Trophoblast cell (in vitro differentiated cells and primary cell): ENCODE results near the gene CYS1.

Experiments
- DNase-seq, 2 donors: peaks; one replicate each; pipeline ENCODE4 v3.0.0-alpha.2; 2016
- H2AFZ ChIP-seq: 2 replicates; pipeline ENCODE4 v1.6.1; 2013; ENCODE audit warnings: low read length, moderate library complexity, mild to moderate bottlenecking; ENCODE audit not compliant: insufficient read depth, poor library complexity
- H2AK5ac ChIP-seq: 2 replicates; pipeline ENCODE4 v1.6.1; 2013; ENCODE audit warnings: mild to moderate bottlenecking, low read length
- H2BK120ac ChIP-seq: 2 replicates; pipeline ENCODE4 v1.6.1; 2013; ENCODE audit warnings: low read length, mild to moderate bottlenecking, moderate library complexity; ENCODE audit not compliant: insufficient read depth, poor library complexity
- H2BK12ac ChIP-seq: 2 replicates; pipeline ENCODE4 v1.6.1; 2013; ENCODE audit warnings: mild to moderate bottlenecking, low read length, moderate library complexity
- H2BK5ac ChIP-seq: 2 replicates; pipeline ENCODE4 v1.6.1; 2013; ENCODE audit warnings: low read length, low read depth, moderate library complexity, mild to moderate bottlenecking; ENCODE audit not compliant: poor library complexity
- H3K14ac ChIP-seq: 2 replicates; pipeline ENCODE4 v1.6.1; 2013; ENCODE audit warnings: mild to moderate bottlenecking, low read length
- H3K18ac ChIP-seq: 2 replicates; pipeline ENCODE4 v1.6.1; 2013; ENCODE audit warnings: mild to moderate bottlenecking, low read length
- H3K23ac ChIP-seq: 2 replicates; pipeline ENCODE4 v1.6.1; 2013; ENCODE audit warnings: low read length
- H3K27ac ChIP-seq: 2 replicates; pipeline ENCODE4 v1.5.1; 2013; ENCODE audit warnings: low read depth, mild to moderate bottlenecking, inconsistent platforms, low read length, moderate library complexity
- H3K27me3 ChIP-seq: 2 replicates; pipeline ENCODE4 v1.6.1; 2013; ENCODE audit warnings: inconsistent platforms, mild to moderate bottlenecking, low read length, moderate library complexity; ENCODE audit not compliant: insufficient read depth
- H3K36me3 ChIP-seq, 2 experiments: 1 replicate in 1 of 2; 2 replicates in 1 of 2; pipeline ENCODE4 v1.6.1; 2013; ENCODE audit warnings: low read length in 2 of 2, mild to moderate bottlenecking in 2 of 2, moderate library complexity in 1 of 2; ENCODE audit not compliant: insufficient read depth in 2 of 2, control insufficient read depth in 1 of 2
- H3K4ac ChIP-seq: 2 replicates; pipeline ENCODE4 v1.6.1; 2013; ENCODE audit warnings: low read depth, mild to moderate bottlenecking, low read length, moderate library complexity
- H3K4me1 ChIP-seq, 2 experiments: 1 replicate in 1 of 2; 2 replicates in 1 of 2; pipeline ENCODE4 v1.6.1; 2013; ENCODE audit warnings: low read length in 2 of 2, mild to moderate bottlenecking in 2 of 2, moderate library complexity in 1 of 2; ENCODE audit not compliant: insufficient read depth in 2 of 2, control insufficient read depth in 1 of 2
- H3K4me2 ChIP-seq: 2 replicates; pipeline ENCODE4 v1.6.1; 2013; ENCODE audit warnings: inconsistent platforms, mild to moderate bottlenecking, low read length, moderate library complexity
- H3K4me3 ChIP-seq: 2 replicates; pipeline ENCODE4 v1.5.1; 2013; ENCODE audit warnings: mild to moderate bottlenecking, low read depth, low read length, inconsistent platforms
- H3K79me1 ChIP-seq: one replicate; pipeline ENCODE4 v1.6.1; 2013; ENCODE audit warnings: low read length
- H3K79me2 ChIP-seq: 2 replicates; pipeline ENCODE4 v1.6.1; 2013; ENCODE audit warnings: low read length, mild to moderate bottlenecking; ENCODE audit not compliant: control insufficient read depth, insufficient read depth, poor library complexity
- H3K9ac ChIP-seq: 2 replicates; pipeline ENCODE4 v1.6.1; 2013; ENCODE audit warnings: mild to moderate bottlenecking, low read length
- H3K9me3 ChIP-seq: 2 replicates; pipeline ENCODE4 v1.6.1; 2013; ENCODE audit warnings: low read depth, mild to moderate bottlenecking, control low read depth, inconsistent platforms, low read length; ENCODE audit not compliant: insufficient read depth
- H4K12ac ChIP-seq: 2 replicates; pipeline ENCODE4 v1.6.1; 2013; ENCODE audit warnings: low read depth, mild to moderate bottlenecking, low read length, moderate library complexity
- H4K8ac ChIP-seq: 2 replicates; pipeline ENCODE4 v1.6.1; 2013; ENCODE audit warnings: low read depth, mild to moderate bottlenecking, low read length, moderate library complexity
- H4K91ac ChIP-seq: one replicate; pipeline ENCODE4 v1.6.1; 2013; ENCODE audit warnings: low read depth, mild to moderate bottlenecking, low read length, moderate library complexity
- WGBS: extraction: QIAGEN DNeasy Blood & Tissue Kit; methylation state at CpG from one replicate; pipeline ENCODE4 v1.1.7; 2013; ENCODE audit warnings: missing lambda C conversion rate; ENCODE audit not compliant: insufficient read length, insufficient coverage; ENCODE audit errors: extremely low coverage; 5-methylcytosine and 5-hydroxymethylcytosine counted together

The CYS1 gene

GRCh38 chr2:10034333-10035052 lies 45.7 kb downstream of the CYS1 start:
- no peak overlapping the region for H2BK120ac ChIP-seq
- no peaks in the 10 kb centered on the region for H3K79me1 ChIP-seq
- no peak overlapping the region for H3K4me3 ChIP-seq
- H2BK5ac ChIP-seq: no peak overlapping the region
- H2BK12ac ChIP-seq: no peak overlapping the region
- no peak overlapping the region for H3K9ac ChIP-seq
- no peaks in the 10 kb centered on the region for H3K9me3 ChIP-seq
- no peak overlapping the region for H2AFZ ChIP-seq
- no peak overlapping the region for H3K27ac ChIP-seq
- no peak overlapping the region for H3K23ac ChIP-seq
- no peak overlapping the region for H3K4me2 ChIP-seq
- no peak overlapping the region for H2AK5ac ChIP-seq
- H3K79me2 ChIP-seq: no peaks in the 10 kb centered on the region
- no peaks in the 10 kb centered on the region for H3K36me3 ChIP-seq
- H3K27me3 ChIP-seq: no peaks in the 10 kb centered on the region
- no CpG with 5 or more reads among the region's 12 CpGs for WGBS
- no peak overlapping the region for H4K12ac ChIP-seq
- no peak overlapping the region for H3K14ac ChIP-seq
- H4K91ac ChIP-seq: no peak overlapping the region
- peaks cover 0 to under 1% of the 10 kb centered on the region in 2 experiments for H3K4me1 ChIP-seq
- no peak overlapping the region for H3K18ac ChIP-seq
- no peak for DNase-seq
- no peak overlapping the region for H3K4ac ChIP-seq
- H4K8ac ChIP-seq: no peak overlapping the region

- H4K8ac ChIP-seq: no peak overlapping the region
- H3K36me3 ChIP-seq: no peaks in the 10 kb centered on the region
- DNase-seq: no peak
- H3K23ac ChIP-seq: no peak overlapping the region
- H3K9ac ChIP-seq: no peak overlapping the region
- no peak overlapping the region for H3K14ac ChIP-seq
- H2BK5ac ChIP-seq: no peak overlapping the region
- H2BK120ac ChIP-seq: no peak overlapping the region
- no peak overlapping the region for H3K4me2 ChIP-seq
- H4K12ac ChIP-seq: no peak overlapping the region
- no peak overlapping the region for H3K4me3 ChIP-seq
- no peak overlapping the region for H2AK5ac ChIP-seq
- H3K4me1 ChIP-seq: peaks cover 7 to 9% of the 10 kb centered on the region in 2 experiments
- H3K79me1 ChIP-seq: no peaks in the 10 kb centered on the region
- WGBS: no CpG with 5 or more reads among the region's 14 CpGs
- H4K91ac ChIP-seq: no peak overlapping the region
- peaks cover 2% of the 10 kb centered on the region for H3K9me3 ChIP-seq
- H3K79me2 ChIP-seq: no peaks in the 10 kb centered on the region
- no peak overlapping the region for H3K27ac ChIP-seq
- H3K18ac ChIP-seq: no peak overlapping the region
- no peak overlapping the region for H2BK12ac ChIP-seq
- H3K4ac ChIP-seq: no peak overlapping the region
- H3K27me3 ChIP-seq: no peaks in the 10 kb centered on the region
- no peak overlapping the region for H2AFZ ChIP-seq
Observed at GRCh38 chr2:10033251-10034006, 46.8 kb downstream of the CYS1 start.

DNA sequence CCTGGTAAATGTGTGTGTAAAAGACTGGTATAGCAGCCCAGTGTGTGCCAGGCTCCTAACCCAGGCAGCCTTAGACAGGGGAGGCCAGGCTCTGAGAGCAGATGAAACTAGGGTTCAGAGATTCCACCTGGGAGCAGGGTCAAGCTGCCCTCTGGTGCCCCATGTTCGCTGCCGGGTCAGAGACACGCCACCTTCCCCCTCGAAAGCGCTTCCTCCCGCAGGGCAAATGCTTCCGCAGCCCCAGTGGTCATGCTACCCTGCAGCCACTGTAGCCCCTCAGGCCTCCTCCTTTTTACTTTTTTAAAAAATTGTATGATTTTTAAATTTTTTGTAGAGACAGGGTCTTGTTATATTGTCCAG lies 47.5 kb downstream of the CYS1 start:
- H3K14ac ChIP-seq: no peak overlapping the region
- H3K9ac ChIP-seq: no peak overlapping the region
- H3K4me1 ChIP-seq: peaks cover 11 to 14% of the 10 kb centered on the region in 2 experiments
- WGBS: no CpG with 5 or more reads among the region's 7 CpGs
- H3K9me3 ChIP-seq: peaks cover 2% of the 10 kb centered on the region
- H4K91ac ChIP-seq: no peak overlapping the region
- no peak overlapping the region for H3K27ac ChIP-seq
- no peaks in the 10 kb centered on the region for H3K79me2 ChIP-seq
- no peak for DNase-seq
- H3K27me3 ChIP-seq: no peaks in the 10 kb centered on the region
- no peak overlapping the region for H2AK5ac ChIP-seq
- H2BK120ac ChIP-seq: no peak overlapping the region
- H3K4me2 ChIP-seq: no peak overlapping the region
- H2BK5ac ChIP-seq: no peak overlapping the region
- no peak overlapping the region for H3K18ac ChIP-seq
- H2BK12ac ChIP-seq: no peak overlapping the region
- H4K8ac ChIP-seq: no peak overlapping the region
- no peak overlapping the region for H4K12ac ChIP-seq
- no peak overlapping the region for H2AFZ ChIP-seq
- H3K4me3 ChIP-seq: no peak overlapping the region
- H3K23ac ChIP-seq: no peak overlapping the region
- peaks cover 3% of the 10 kb centered on the region for H3K79me1 ChIP-seq
- H3K36me3 ChIP-seq: no peaks in the 10 kb centered on the region
- no peak overlapping the region for H3K4ac ChIP-seq

- Histone ChIP-seq H3K18ac (no peak overlapping the region), H3K79me2 (no peaks in the 10 kb centered on the region), H3K27ac (no peak overlapping the region), H2AFZ (no peak overlapping the region), H4K12ac (no peak overlapping the region), H3K23ac (no peak overlapping the region), H4K91ac (no peak overlapping the region), H3K9me3 (peaks cover 2% of the 10 kb centered on the region), H3K36me3 (no peaks in the 10 kb centered on the region), H3K9ac (no peak overlapping the region), H3K79me1 (peaks cover 8% of the 10 kb centered on the region), H2AK5ac (no peak overlapping the region), H2BK120ac (no peak overlapping the region), H4K8ac (no peak overlapping the region), H2BK12ac (no peak overlapping the region), H3K27me3 (no peaks in the 10 kb centered on the region), H3K14ac (no peak overlapping the region), H3K4me3 (no peak overlapping the region), H2BK5ac (no peak overlapping the region), H3K4me1 (peaks cover 13 to 14% of the 10 kb centered on the region in 2 experiments), H3K4ac (no peak overlapping the region), H3K4me2 (no peak overlapping the region)
- no CpG with 5 or more reads among the region's 20 CpGs for WGBS
- DNase-seq: no peak
Observed at GRCh38 chr2:10031886-10032745, 48.1 kb downstream of the CYS1 start.
